GM21723 (cell line): Measurements from ENCODE around the gene NPAS2.

Experiments
- ATAC-seq: cut with Tn5 transposase; IDR thresholded peaks from one replicate; pipeline ENCODE4 v1.9.1; 2021; ENCODE audit warnings: mild to moderate bottlenecking, moderate library complexity; ENCODE audit not compliant: unreplicated experiment

NPAS2 gene

GRCh38 chr2:100793982-100794381 lies 26.0 kb upstream of the NPAS2 start:
- no peak for ATAC-seq

- no peak for ATAC-seq
Measured at GRCh38 chr2:100796499-100797100, 23.3 kb upstream of the NPAS2 start.

- no peak for ATAC-seq
Measured at GRCh38 chr2:100799686-100800085, 20.3 kb upstream of the NPAS2 start.

- ATAC-seq: no peak
Measured at GRCh38 chr2:100800915-100801314, 19.0 kb upstream of the NPAS2 start.

- ATAC-seq: no peak
Measured at GRCh38 chr2:100801402-100801801, 18.5 kb upstream of the NPAS2 start.

GRCh38 chr2:100802066-100802465 lies 17.9 kb upstream of the NPAS2 start:
- ATAC-seq: no peak

GRCh38 chr2:100803334-100803733 lies 16.6 kb upstream of the NPAS2 start:
- ATAC-seq: no peak

GRCh38 chr2:100806550-100806949 lies 13.4 kb upstream of the NPAS2 start:
- ATAC-seq: no peak

- ATAC-seq: no peak
Measured at GRCh38 chr2:100807707-100808106, 12.2 kb upstream of the NPAS2 start.

- no peak for ATAC-seq
Measured at GRCh38 chr2:100808582-100808981, 11.4 kb upstream of the NPAS2 start.

- ATAC-seq: no peak
Measured at GRCh38 chr2:100809506-100809905, 10.4 kb upstream of the NPAS2 start.

GRCh38 chr2:100810603-100811145 lies 9.3 kb upstream of the NPAS2 start:
- ATAC-seq: no peak

GRCh38 chr2:100812116-100812515 lies 7.8 kb upstream of the NPAS2 start:
- ATAC-seq: no peak

GRCh38 chr2:100812573-100812972 lies 7.4 kb upstream of the NPAS2 start:
- no peak for ATAC-seq

GRCh38 chr2:100813527-100813926 lies 6.4 kb upstream of the NPAS2 start:
- ATAC-seq: no peak

- ATAC-seq: no peak
Measured at GRCh38 chr2:100814043-100814442, 5.9 kb upstream of the NPAS2 start.

GRCh38 chr2:100814453-100814852 lies 5.5 kb upstream of the NPAS2 start:
- no peak for ATAC-seq

GRCh38 chr2:100817388-100817985 lies 2.5 kb upstream of the NPAS2 start:
- ATAC-seq: no peak

- no peak for ATAC-seq
Measured at GRCh38 chr2:100818003-100818605, 1.8 kb upstream of the NPAS2 start.

GRCh38 chr2:100818606-100819369 lies 1.2 kb upstream of the NPAS2 start:
- no peak for ATAC-seq

GRCh38 chr2:100820273-100820522 lies 259 bp downstream of the NPAS2 start:
- no peak for ATAC-seq
